ENCODE data around the gene COL5A2.

The COL5A2 gene

DNA sequence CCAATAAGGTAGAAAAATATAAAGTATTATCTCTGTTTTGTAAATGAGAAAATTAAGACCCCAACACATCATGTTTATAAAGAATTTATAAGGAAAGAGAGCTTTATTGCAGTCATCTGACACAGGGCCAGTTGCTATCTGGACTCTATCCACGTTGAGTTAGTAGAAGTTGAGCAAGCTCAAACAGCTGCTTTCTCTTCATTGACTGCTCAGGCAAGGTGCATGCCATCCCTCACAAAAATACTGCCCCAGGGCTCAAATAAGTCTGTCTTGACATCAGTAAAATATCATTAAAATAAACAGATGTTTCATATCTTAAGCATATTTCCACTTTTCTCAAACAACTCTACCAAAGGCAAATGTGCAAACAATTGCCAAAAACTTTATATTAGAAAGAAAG lies 14.8 kb downstream of the COL5A2 start:
- H3K4me3 Mint-ChIP-seq: no peak overlapping the region
- H3K4me1 Mint-ChIP-seq: no peaks in the 10 kb centered on the region
- no peak for ATAC-seq
- no peaks in the 10 kb centered on the region for H3K9me3 Mint-ChIP-seq
- DNase-seq: no peak
- H3K27me3 Mint-ChIP-seq: no peaks in the 10 kb centered on the region
- no peak overlapping the region for H3K27ac Mint-ChIP-seq

- H3K27me3 Mint-ChIP-seq: no peaks in the 10 kb centered on the region
- H3K9me3 Mint-ChIP-seq: no peaks in the 10 kb centered on the region
- H3K4me3 Mint-ChIP-seq: no peak overlapping the region
- H3K27ac Mint-ChIP-seq: no peak overlapping the region
- H3K4me1 Mint-ChIP-seq: no peaks in the 10 kb centered on the region
- ATAC-seq (no peak), DNase-seq (no peak)
Measured at GRCh38 chr2:189163889-189164288, 15.7 kb downstream of the COL5A2 start.

DNA sequence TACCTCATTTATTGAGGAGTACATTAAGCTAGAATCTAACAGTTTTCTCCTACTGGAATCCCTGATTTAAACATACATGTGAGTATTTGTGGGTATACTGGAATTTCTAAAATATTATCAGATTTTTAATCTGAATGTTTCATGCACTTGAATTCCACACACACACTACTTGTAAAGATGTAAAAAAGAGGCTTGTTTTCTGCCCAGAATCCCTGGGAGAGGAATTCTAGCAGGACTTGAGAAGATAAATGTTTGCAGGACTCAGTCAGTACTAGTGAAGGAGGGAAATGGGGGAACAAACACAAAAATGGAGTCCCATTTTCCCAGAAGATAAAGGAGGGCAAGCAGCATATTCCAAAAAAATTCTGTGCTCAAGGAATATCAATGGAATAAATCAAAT lies 17.0 kb downstream of the COL5A2 start:
- H3K9me3 Mint-ChIP-seq: no peaks in the 10 kb centered on the region

GRCh38 chr2:189161894-189162293 lies 17.7 kb downstream of the COL5A2 start:
- Mint-ChIP-seq H3K9me3 (no peaks in the 10 kb centered on the region), H3K4me1 (no peaks in the 10 kb centered on the region), H3K4me3 (no peak overlapping the region), H3K27ac (no peak overlapping the region), H3K27me3 (no peaks in the 10 kb centered on the region)
- no peak for ATAC-seq
- no peak for DNase-seq

More for the DNA sequence above, 17.0 kb downstream of the COL5A2 start:
- Mint-ChIP-seq H3K4me1 (no peaks in the 10 kb centered on the region), H3K4me3 (no peak overlapping the region), H3K27ac (no peak overlapping the region), H3K27me3 (no peaks in the 10 kb centered on the region)
- ATAC-seq (no peak), DNase-seq (no peak)

GRCh38 chr2:189159717-189160116 lies 19.8 kb downstream of the COL5A2 start:
- H3K27ac Mint-ChIP-seq: no peak overlapping the region
- no peak for ATAC-seq

DNA sequence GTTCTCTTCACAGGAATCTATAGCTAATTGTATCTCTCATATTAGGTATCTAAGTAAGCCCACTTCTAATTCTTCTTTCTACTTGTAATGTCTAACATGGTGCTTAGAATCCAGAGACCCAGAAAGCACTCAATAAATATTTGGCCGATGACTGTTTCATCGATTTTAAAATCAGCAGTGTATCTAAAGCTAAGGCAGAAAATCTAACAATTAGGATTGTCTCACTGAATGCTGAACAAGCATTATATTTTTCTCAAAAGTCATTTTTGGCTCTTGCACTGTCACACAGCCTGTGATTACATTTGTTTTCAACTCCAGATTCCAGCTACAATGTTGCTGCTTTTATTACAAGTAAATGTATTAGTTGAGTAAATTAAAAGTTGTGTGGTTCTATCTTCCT lies 20.3 kb downstream of the COL5A2 start:
- ATAC-seq (no peak), DNase-seq (no peak)
- no peaks in the 10 kb centered on the region for H3K27me3 Mint-ChIP-seq
- no peaks in the 10 kb centered on the region for H3K9me3 Mint-ChIP-seq
- H3K27ac Mint-ChIP-seq: no peak overlapping the region
- H3K4me3 Mint-ChIP-seq: no peak overlapping the region
- no peaks in the 10 kb centered on the region for H3K4me1 Mint-ChIP-seq

More at GRCh38 chr2:189159717-189160116, 19.8 kb downstream of the COL5A2 start:
- no peaks in the 10 kb centered on the region for H3K9me3 Mint-ChIP-seq
- H3K4me1 Mint-ChIP-seq: no peaks in the 10 kb centered on the region
- H3K4me3 Mint-ChIP-seq: no peak overlapping the region
- H3K27me3 Mint-ChIP-seq: no peaks in the 10 kb centered on the region
- DNase-seq: no peak

DNA sequence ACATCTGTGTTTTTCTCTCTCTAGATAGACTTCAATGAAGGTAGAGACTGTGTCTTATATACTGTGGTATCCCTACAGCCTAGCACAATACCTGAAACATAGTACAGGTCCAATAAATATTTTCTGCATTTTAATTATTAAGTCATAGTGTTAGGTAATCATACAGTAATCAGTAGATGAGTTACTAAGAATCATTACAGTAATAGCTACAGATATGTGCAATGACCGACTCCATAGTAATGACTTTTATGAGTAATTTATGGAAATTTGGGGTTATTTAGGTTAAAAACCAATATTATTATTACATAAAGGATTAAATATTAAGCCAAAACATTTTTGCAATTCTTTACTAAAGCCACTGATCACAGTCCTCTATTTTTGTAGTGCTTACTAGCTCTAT lies 21.6 kb downstream of the COL5A2 start:
- H3K4me3 Mint-ChIP-seq: no peak overlapping the region
- H3K4me1 Mint-ChIP-seq: no peaks in the 10 kb centered on the region
- no peak for ATAC-seq
- no peaks in the 10 kb centered on the region for H3K27me3 Mint-ChIP-seq
- H3K9me3 Mint-ChIP-seq: no peaks in the 10 kb centered on the region
- no peak for DNase-seq
- no peak overlapping the region for H3K27ac Mint-ChIP-seq

- H3K27ac Mint-ChIP-seq: no peak overlapping the region
- no peak overlapping the region for H3K4me3 Mint-ChIP-seq
- no peaks in the 10 kb centered on the region for H3K4me1 Mint-ChIP-seq
- DNase-seq (no peak), ATAC-seq (no peak)
- H3K9me3 Mint-ChIP-seq: no peaks in the 10 kb centered on the region
- H3K27me3 Mint-ChIP-seq: no peaks in the 10 kb centered on the region
Measured at GRCh38 chr2:189157456-189157855, 22.1 kb downstream of the COL5A2 start.

- no peaks in the 10 kb centered on the region for H3K9me3 Mint-ChIP-seq
- no peak overlapping the region for H3K4me3 Mint-ChIP-seq
- H3K27me3 Mint-ChIP-seq: no peaks in the 10 kb centered on the region
- DNase-seq: no peak
- no peaks in the 10 kb centered on the region for H3K4me1 Mint-ChIP-seq
- H3K27ac Mint-ChIP-seq: no peak overlapping the region
- ATAC-seq: no peak
Measured at GRCh38 chr2:189155795-189156194, 23.8 kb downstream of the COL5A2 start.

- no peak for ATAC-seq
- DNase-seq: no peak
- no peaks in the 10 kb centered on the region for H3K4me1 Mint-ChIP-seq
Measured at GRCh38 chr2:189153619-189154018, 25.9 kb downstream of the COL5A2 start.

GRCh38 chr2:189152483-189152882 lies 27.1 kb downstream of the COL5A2 start:
- Mint-ChIP-seq H3K27ac (no peak overlapping the region), H3K4me3 (no peak overlapping the region)

More at GRCh38 chr2:189153619-189154018, 25.9 kb downstream of the COL5A2 start:
- H3K9me3 Mint-ChIP-seq: no peaks in the 10 kb centered on the region
- H3K27ac Mint-ChIP-seq: no peak overlapping the region
- no peaks in the 10 kb centered on the region for H3K27me3 Mint-ChIP-seq
- no peak overlapping the region for H3K4me3 Mint-ChIP-seq

DNA sequence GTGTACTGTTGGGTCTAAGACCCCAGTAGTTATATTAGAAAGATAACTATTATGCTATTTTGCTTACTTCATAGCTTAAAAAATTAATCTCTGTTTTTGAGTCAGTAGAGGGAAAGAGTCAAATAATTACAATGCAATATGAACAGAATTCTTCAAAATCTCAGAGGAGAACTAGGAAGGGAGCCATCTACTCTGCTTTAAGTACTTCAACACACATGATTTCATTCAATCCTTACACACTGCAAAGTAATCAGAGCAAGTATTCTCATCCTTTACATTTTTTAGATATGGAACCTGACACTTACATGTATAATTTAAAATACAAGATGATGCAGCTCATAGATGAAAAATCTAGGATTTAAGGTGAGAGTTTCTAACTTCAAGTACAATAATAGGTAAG lies 27.7 kb downstream of the COL5A2 start:
- ATAC-seq (no peak), DNase-seq (no peak)
- no peak overlapping the region for H3K4me3 Mint-ChIP-seq
- H3K27ac Mint-ChIP-seq: no peak overlapping the region
- no peaks in the 10 kb centered on the region for H3K4me1 Mint-ChIP-seq
- peaks cover 0 to 4% of the 10 kb centered on the region in 2 donors for H3K9me3 Mint-ChIP-seq
- H3K27me3 Mint-ChIP-seq: no peaks in the 10 kb centered on the region

More at GRCh38 chr2:189152483-189152882, 27.1 kb downstream of the COL5A2 start:
- ATAC-seq (no peak), DNase-seq (no peak)
- Mint-ChIP-seq H3K27me3 (no peaks in the 10 kb centered on the region), H3K9me3 (peaks cover 0 to 4% of the 10 kb centered on the region in 2 donors), H3K4me1 (no peaks in the 10 kb centered on the region)

- Mint-ChIP-seq H3K9me3 (peaks cover 0 to 4% of the 10 kb centered on the region in 2 donors), H3K27ac (no peak overlapping the region), H3K4me3 (no peak overlapping the region), H3K4me1 (no peaks in the 10 kb centered on the region), H3K27me3 (no peaks in the 10 kb centered on the region)
- DNase-seq (no peak), ATAC-seq (no peak)
Measured at GRCh38 chr2:189150033-189150432, 29.5 kb downstream of the COL5A2 start.

DNA sequence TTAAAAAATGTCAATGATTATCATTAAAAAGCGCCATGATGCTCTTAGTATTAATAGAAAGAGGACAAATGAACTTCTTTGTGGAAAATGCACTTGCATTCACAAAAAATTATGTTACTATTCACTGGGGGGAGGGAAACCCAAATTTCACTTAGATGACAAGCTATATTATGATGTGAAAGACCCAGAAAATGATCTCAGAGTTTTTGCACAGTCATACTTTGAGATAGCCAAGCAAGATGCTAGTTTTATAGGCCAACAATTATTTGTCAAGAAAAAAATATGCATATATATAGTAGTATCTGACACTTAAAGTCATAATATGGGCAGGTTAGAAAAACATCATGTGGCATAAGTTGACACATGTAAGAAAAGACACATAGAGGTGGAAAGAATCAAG lies 31.6 kb downstream of the COL5A2 start:
- Mint-ChIP-seq H3K9me3 (peaks cover 0 to 4% of the 10 kb centered on the region in 2 donors), H3K4me1 (peaks cover 8% of the 10 kb centered on the region), H3K27me3 (no peaks in the 10 kb centered on the region), H3K27ac (no peak overlapping the region), H3K4me3 (no peak overlapping the region)
- DNase-seq: no peak
- ATAC-seq: no peak

- Mint-ChIP-seq H3K4me3 (no peak overlapping the region), H3K9me3 (peaks cover 0 to 4% of the 10 kb centered on the region in 2 donors), H3K4me1 (peaks cover 8% of the 10 kb centered on the region), H3K27me3 (no peaks in the 10 kb centered on the region), H3K27ac (no peak overlapping the region)
- no peak for ATAC-seq
- DNase-seq: no peak
Measured at GRCh38 chr2:189147361-189147760, 32.2 kb downstream of the COL5A2 start.

DNA sequence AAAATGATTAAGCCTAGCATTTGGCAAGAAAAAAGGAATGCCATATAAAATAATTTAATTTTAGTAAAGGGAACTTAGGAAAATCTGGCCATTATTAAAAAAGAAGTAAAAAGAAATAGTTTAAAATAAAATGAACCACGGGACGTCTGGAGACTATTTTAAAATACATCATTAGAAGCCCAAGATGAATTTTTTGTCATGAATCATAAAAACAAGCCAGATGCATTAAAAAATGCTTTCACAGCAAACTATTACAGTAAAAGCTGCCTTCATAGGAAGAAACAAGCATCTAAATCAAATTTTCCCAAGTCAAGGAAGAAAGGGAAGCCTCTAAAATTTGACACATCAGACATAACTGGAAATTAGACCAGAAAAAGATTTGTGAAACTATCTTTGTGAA lies 33.0 kb downstream of the COL5A2 start:
- Mint-ChIP-seq H3K4me1 (peaks cover 8% of the 10 kb centered on the region), H3K4me3 (no peak overlapping the region), H3K27me3 (no peaks in the 10 kb centered on the region), H3K27ac (no peak overlapping the region), H3K9me3 (peaks cover 0 to 4% of the 10 kb centered on the region in 2 donors)
- ATAC-seq (no peak), DNase-seq (no peak)

DNA sequence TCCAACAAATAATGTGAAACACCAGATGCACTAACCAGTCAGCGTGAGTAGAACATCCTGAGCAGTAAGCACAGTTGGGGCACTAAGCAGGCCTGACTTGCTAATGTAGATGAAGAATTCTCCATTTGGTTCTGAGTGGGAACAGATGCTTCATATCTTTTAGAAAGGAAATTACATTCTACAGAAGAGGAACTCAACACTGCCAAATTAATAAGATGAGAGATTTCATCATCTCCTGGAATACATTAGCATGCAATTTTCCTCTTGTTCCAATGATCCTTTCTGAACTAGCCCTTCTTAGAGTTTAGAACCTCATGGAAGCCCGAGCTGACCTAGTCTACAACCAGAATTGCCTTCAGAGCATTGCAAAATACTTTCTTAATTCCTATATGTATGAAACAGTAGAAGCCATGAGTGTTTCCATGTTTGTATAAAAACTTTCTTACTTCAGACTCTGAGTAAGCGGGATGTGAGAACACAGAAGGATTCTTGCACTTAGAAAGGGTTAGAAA lies 34.8 kb downstream of the COL5A2 start:
- H3K9me3 Mint-ChIP-seq: peaks cover 0 to 4% of the 10 kb centered on the region in 2 donors
- H3K27me3 Mint-ChIP-seq: no peaks in the 10 kb centered on the region
- ATAC-seq (no peak), DNase-seq (no peak)
- H3K4me3 Mint-ChIP-seq: no peak overlapping the region
- H3K27ac Mint-ChIP-seq: no peak overlapping the region
- peaks cover 8% of the 10 kb centered on the region for H3K4me1 Mint-ChIP-seq

Data from stimulated activated naive CD8-positive, alpha-beta T cell treated with anti-CD3 and anti-CD28 coated beads, Interleukin-15, amount 100 ng/mL, for 72 hours (primary cell).